SH-SY5Y (cell line): ENCODE measurements around the gene SLC6A13.

Experiments used
- GATA2 ChIP-seq: IDR thresholded peaks from 2 replicates; pipeline ENCODE4 v1.6.1; 2011; ENCODE audit warnings: mild to moderate bottlenecking, low read depth, low read length
- GATA3 ChIP-seq: IDR thresholded peaks from 2 replicates; pipeline ENCODE4 v1.6.1; 2011; ENCODE audit warnings: low read depth, mild to moderate bottlenecking, low read length, moderate library complexity

SLC6A13 gene

DNA sequence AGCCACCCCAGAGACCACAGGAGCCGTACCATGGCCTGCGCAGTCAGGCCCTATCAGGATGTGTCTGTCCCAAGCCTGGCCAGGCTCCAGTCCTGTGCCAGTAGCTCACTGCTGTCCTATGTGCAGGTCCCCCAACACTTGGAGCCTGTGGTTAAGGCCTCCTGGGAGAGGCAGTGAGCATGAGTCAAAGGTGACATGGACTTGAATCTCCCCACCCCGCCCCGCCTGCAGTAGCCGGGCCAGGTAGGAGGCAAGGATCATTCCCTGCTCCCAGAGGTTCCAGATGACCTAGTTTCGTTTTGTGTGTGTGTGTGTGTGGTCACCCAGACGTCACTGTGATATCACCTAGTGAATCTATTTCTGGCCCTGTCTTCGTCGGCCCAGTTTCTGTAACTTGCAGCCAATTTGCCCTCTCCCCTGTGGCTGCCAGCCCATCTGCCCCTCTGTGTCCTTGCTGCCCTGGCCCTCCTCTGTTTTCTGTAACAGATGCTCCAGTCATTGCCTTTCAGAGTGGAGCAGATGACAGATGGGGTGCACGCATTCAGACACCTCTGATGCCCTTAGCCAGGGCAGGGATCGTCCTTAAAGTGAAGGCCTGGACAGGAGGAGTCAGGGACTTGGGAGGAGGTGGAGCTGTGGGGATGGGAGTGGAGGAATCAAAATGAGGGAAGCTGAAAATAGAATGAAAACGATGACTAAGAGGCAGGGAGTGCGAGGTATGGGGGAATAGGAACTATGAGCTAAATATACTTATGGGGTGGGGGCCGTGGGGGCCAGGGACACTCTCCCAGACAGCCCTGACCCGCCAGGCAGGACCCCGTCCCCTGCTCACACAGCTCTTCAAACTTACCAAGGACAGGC is 86.1 kb downstream of the SLC6A13 start:
- TF ChIP-seq GATA3 (no peak), GATA2 (peak; percentile 74)

GRCh38 chr12:175759-176158 is 86.9 kb downstream of the SLC6A13 start:
- TF ChIP-seq GATA2 (no peak), GATA3 (no peak)

DNA sequence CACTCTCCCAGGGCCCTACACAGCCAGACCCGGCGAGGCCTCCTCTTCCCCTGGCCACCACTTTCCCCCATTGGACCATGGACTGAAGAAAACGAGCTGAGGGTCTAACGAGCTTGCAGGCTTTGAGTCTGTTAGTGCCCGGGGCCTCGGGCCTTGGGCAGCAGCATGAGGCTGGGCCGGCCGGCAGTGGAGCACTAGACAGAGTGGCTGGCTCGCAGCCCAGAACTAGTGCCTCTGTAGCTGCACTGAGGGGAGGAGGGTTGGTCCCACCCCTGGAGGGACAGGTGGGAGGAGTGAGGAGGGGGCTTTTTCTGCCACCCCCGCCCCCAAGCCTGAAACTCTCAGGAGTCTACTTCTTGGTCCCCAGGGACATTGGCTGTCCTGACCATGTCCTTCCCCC is 87.4 kb downstream of the SLC6A13 start:
- no peak for TF ChIP-seq GATA2

GRCh38 chr12:174596-174995 is 88.0 kb downstream of the SLC6A13 start:
- no peak for TF ChIP-seq GATA2
- TF ChIP-seq GATA3 = no peak

- no peak for TF ChIP-seq GATA2
- no peak for TF ChIP-seq GATA3
Observed at GRCh38 chr12:174124-174523, 88.5 kb downstream of the SLC6A13 start.

DNA sequence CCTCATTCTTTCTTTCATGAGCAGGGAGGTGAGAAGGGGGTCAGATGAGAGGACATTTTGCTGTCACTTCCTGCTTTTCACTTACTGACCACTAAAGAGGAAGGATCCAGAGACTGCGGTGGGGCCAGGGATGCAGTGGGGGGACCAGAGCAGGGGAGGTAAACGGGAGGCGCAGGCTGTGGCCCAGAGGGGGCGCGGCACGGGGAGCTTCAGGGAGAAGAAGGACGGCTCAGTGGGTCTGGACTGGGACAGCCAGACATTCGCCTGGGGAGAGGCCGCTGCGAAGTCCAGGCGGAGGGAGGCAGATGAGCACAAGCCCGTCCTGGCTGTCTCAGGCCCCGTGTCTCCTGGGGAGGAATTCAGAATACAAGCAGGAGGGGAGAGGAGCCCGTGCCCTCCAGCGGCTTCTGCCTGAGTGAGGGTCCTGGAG is 89.9 kb downstream of the SLC6A13 start:
- TF ChIP-seq GATA3 (no peak), GATA2 (no peak)

GRCh38 chr12:171743-172676 is 90.6 kb downstream of the SLC6A13 start:
- TF ChIP-seq GATA3 = no peak
- TF ChIP-seq GATA2 = no peak

DNA sequence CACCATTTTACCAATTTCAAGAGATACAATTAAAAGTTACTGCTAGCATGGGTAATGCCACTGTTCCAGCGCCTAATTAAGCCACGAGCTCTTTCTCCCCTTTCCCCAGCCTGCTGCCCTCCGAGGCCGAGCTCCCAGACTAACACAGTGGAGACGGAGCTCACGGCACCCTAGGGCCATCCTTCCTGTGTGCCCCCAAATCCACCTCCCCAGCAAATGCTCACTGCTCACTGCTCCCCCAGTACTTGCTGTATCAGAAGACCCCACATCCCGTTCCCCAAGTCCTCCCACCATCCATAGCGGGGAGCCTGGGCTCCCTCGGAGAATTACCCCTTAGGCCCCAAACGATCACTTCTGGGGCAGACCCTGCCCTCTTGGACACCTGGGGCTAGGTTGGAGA is 91.4 kb downstream of the SLC6A13 start:
- TF ChIP-seq GATA2 = no peak
- no peak for TF ChIP-seq GATA3
